NB4 (cell line): ENCODE measurements around the gene MEX3A.

Experiments
- DNase-seq: peaks from one replicate; pipeline ENCODE4 v3.0.0; 2010; ENCODE audit warnings: low read depth
- H3K4me3 ChIP-seq: one replicate; pipeline ENCODE4 v1.5.1; 2011; ENCODE audit warnings: mild to moderate bottlenecking, low read depth, low read length, moderate library complexity
- MAX ChIP-seq: IDR thresholded peaks from 2 replicates; pipeline ENCODE4 v1.6.1; 2011; ENCODE audit warnings: low read depth, low read length
- MYC ChIP-seq: IDR thresholded peaks from 2 replicates; pipeline ENCODE4 v1.6.1; 2011; ENCODE audit warnings: low read depth, low read length
- POLR2A ChIP-seq: IDR thresholded peaks from 2 replicates; pipeline ENCODE4 v1.6.1; 2011; ENCODE audit warnings: mild to moderate bottlenecking; ENCODE audit not compliant: insufficient read length; ENCODE audit errors: extremely low read depth
- TF ChIP-seq, protein P1 (sequence below): IDR thresholded peaks from one replicate; pipeline ENCODE4 v1.5.1; 2012; ENCODE audit warnings: low read depth, low read length

MEX3A gene

DNA sequence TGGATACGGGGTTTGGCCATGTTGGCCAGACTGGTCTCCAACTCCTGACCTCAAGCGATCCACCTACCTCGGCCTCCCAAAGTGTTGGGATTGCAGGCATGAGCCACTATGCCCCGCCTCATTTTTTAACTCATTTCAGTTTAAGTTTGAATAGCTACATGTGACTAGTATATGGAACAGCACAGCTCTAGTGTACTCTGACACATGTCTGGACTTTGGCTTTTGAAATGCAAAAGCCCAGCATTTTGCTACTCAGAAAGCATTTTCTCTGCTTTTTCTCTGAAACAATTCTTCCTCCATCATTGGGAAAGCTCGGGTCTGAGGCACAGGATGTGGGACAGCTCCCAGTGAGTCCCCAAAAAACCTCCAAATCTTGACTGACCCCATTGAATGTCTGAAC is 57.5 kb downstream of the MEX3A start:
- H3K4me3 ChIP-seq: no peak overlapping the region
- no peak for TF ChIP-seq MYC
- TF ChIP-seq POLR2A: no peak
- TF ChIP-seq, protein P1, sequence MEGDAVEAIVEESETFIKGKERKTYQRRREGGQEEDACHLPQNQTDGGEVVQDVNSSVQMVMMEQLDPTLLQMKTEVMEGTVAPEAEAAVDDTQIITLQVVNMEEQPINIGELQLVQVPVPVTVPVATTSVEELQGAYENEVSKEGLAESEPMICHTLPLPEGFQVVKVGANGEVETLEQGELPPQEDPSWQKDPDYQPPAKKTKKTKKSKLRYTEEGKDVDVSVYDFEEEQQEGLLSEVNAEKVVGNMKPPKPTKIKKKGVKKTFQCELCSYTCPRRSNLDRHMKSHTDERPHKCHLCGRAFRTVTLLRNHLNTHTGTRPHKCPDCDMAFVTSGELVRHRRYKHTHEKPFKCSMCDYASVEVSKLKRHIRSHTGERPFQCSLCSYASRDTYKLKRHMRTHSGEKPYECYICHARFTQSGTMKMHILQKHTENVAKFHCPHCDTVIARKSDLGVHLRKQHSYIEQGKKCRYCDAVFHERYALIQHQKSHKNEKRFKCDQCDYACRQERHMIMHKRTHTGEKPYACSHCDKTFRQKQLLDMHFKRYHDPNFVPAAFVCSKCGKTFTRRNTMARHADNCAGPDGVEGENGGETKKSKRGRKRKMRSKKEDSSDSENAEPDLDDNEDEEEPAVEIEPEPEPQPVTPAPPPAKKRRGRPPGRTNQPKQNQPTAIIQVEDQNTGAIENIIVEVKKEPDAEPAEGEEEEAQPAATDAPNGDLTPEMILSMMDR: no peak
- TF ChIP-seq MAX: no peak

More for the DNA sequence above, 57.5 kb downstream of the MEX3A start:
- DNase-seq: no peak
